ENCODE measurements around the gene PSMC3IP. TPM values are rescaled to one million over a fixed set of nuclear protein-coding genes. Genes with fewer than 3 reads are reported as not detected.
A peak's percentile ranks its signal among the peaks of the same experiment; 100 is the strongest.
"Not testable (repeated sequence)": the region's sequence is repeated elsewhere in the genome, so short reads cannot be mapped to it uniquely, and the experiment has no call there.

Gene PSMC3IP
- total RNA-seq, 2 experiments from 2014 or later = 38.6 to 42.2 TPM

DNA sequence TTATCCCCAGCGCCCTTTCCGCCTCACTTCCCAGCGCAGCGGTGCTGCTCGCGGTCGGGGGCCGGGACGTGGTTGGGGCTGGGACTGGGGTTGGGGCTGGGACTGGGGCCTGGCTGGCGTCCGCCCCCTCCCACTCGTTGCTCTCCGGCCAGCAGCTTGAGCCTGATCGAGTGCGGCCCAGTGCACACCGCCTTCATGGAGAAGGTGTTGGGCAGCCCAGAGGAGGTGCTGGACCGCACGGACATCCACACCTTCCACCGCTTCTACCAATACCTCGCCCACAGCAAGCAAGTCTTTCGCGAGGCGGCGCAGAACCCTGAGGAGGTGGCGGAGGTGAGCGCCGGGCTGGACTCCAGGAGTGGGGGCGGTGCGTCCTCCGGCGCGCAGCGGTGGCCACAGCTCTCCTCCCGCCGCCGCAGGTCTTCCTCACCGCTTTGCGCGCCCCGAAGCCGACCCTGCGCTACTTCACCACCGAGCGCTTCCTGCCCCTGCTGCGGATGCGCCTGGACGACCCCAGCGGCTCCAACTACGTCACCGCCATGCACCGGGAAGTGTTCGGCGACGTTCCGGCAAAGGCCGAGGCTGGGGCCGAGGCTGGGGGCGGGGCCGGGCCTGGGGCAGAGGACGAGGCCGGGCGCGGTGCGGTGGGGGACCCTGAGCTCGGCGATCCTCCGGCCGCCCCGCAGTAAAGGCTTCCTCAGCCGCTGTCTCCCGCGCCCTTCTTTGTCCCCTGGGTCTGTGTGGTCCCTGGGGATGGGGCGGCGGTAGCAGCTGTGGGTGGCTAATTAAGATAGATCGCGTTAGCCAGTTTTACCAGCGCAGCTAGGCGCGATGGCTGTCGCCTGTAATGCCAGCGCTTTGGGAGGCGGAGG, 23.0 kb downstream of the PSMC3IP start:
- Mint-ChIP-seq H3K4me1 (ENCODE audit: low read depth) (peaks cover 19% of the 10 kb centered on the region), H3K27me3 (ENCODE audit: low read depth) (no peaks in the 10 kb centered on the region), H3K27ac (peak overlapping the region; percentile 91), H3K9me3 (no peaks in the 10 kb centered on the region), H3K36me3 (ENCODE audit: low read depth) (no peaks in the 10 kb centered on the region), H3K4me3 (peak overlapping the region; percentile 92)
- intact Hi-C loops (cut with micrococcal nuclease) = loop anchor here (2.0 kb wide), 1 partner anchor 22 kb away; the partner anchor contains the start of gene PSMC3IP
- DNase-seq = peak; percentile 80
- CTCF ChIA-PET = interaction anchor here (0.6 to 1.1 kb wide), 5 partner anchors 10 to 57 kb away, joined by 3 to 4 read pairs (median 3); no protein-coding TSS in a partner anchor

DNA sequence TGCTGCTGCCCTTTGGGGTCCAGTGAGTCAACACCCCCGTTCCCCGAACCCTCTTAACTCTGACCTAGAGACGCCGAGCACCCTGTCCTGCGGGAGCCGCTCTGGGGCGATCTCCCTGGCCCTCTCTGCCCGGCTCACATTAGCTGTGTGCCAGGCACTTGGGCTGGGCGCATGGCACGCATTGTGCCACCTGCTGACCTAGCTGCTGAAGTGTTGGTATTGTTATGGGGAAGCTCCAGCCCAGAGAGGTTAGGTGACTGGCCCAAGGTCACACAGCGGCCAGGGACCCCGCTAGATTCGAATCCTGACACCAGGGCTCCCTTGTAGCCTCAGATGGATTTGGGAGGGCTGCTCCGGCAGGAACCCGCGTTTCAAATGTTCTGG, 23.7 kb downstream of the PSMC3IP start:
- Mint-ChIP-seq H3K9me3 (no peaks in the 10 kb centered on the region), H3K4me3 (peak overlapping the region; percentile 92), H3K27me3 (ENCODE audit: low read depth) (no peaks in the 10 kb centered on the region), H3K36me3 (ENCODE audit: low read depth) (no peaks in the 10 kb centered on the region), H3K4me1 (ENCODE audit: low read depth) (peaks cover 25% of the 10 kb centered on the region), H3K27ac (peak overlapping the region; percentile 91)
- intact Hi-C loops (cut with micrococcal nuclease) = loop anchor here (2.0 kb wide), 1 partner anchor 23 kb away; the partner anchor contains the start of gene PSMC3IP
- DNase-seq = peak; percentile 45
- CTCF ChIA-PET = interaction anchor here (0.6 to 1.1 kb wide), 4 partner anchors 10 to 24 kb away, joined by 3 to 4 read pairs (median 3); no protein-coding TSS in a partner anchor

DNA sequence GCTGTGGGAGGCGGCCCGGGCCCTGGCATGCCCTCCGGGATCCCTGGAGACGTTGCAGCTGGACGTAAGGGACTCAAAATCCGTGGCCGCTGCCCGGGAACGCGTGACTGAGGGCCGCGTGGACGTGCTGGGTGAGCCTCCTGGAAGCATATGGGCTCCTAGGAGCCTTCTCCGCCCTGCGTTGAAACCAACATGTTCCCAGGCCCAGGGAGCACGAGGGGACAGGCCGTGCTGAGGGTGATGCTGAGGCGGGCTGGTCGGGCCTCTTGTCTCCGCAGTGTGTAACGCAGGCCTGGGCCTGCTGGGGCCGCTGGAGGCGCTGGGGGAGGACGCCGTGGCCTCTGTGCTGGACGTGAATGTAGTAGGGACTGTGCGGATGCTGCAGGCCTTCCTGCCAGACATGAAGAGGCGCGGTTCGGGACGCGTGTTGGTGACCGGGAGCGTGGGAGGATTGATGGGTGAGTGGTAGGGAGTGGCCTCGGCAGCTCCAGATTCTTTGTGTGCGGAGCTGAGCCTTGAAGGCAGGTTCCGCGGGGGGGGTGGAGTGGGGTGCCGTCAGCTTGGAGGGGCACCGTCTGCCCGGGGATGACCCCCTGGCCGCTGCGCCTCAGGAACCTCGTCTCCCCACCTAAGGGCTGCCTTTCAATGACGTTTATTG, 24.2 kb downstream of the PSMC3IP start:
- Mint-ChIP-seq H3K9me3 (no peaks in the 10 kb centered on the region), H3K4me1 (ENCODE audit: low read depth) (peaks cover 28% of the 10 kb centered on the region), H3K27me3 (ENCODE audit: low read depth) (no peaks in the 10 kb centered on the region), H3K27ac (no peak overlapping the region), H3K4me3 (peak overlapping the region; percentile 92), H3K36me3 (ENCODE audit: low read depth) (no peaks in the 10 kb centered on the region)
- no peak for DNase-seq
- CTCF ChIA-PET = interaction anchor here (1.1 kb wide), 1 partner anchor 12 kb away, joined by 3 read pairs; no protein-coding TSS in a partner anchor
- intact Hi-C loops (cut with micrococcal nuclease) = no loop called here

DNA sequence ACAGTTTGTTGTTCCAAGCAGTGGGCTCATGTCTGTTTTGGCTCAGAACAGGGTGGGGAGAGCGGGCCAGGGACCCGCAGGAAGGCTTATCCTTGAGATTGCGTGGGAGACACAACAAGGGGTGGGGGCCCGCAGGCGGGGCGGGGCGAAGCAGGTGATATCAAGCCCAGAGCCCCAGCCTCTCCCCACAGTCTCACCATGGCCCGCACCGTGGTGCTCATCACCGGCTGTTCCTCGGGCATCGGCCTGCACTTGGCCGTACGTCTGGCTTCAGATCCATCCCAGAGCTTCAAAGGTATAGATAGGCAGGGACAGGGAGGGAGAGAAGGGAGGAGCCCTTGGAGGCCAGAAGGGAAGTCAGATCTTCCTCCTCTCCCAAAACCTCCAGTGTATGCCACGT, 24.8 kb downstream of the PSMC3IP start, which contains the start of gene HSD17B1:
Gene HSD17B1, plus strand, starts transcription at position 188 of the 400 bp plus-strand sequence. Its CDS starts 11 bp downstream, at position 199.
- H3K27me3 Mint-ChIP-seq (ENCODE audit: low read depth); H3K36me3 Mint-ChIP-seq (ENCODE audit: low read depth); H3K9me3 Mint-ChIP-seq; intact Hi-C loops (cut with micrococcal nuclease); DNase-seq: not testable (repeated sequence)
- CTCF ChIA-PET = interaction anchor here (1.2 kb wide), 1 partner anchor 11 kb away, joined by 4 read pairs; no protein-coding TSS in a partner anchor
- peak within 1 kb of the TSS; percentile 92 for H3K4me3 Mint-ChIP-seq
- H3K27ac Mint-ChIP-seq = peak within 1 kb of the TSS; percentile 91
- peaks cover 28% of the 10 kb centered on the region for H3K4me1 Mint-ChIP-seq (ENCODE audit: low read depth)

DNA sequence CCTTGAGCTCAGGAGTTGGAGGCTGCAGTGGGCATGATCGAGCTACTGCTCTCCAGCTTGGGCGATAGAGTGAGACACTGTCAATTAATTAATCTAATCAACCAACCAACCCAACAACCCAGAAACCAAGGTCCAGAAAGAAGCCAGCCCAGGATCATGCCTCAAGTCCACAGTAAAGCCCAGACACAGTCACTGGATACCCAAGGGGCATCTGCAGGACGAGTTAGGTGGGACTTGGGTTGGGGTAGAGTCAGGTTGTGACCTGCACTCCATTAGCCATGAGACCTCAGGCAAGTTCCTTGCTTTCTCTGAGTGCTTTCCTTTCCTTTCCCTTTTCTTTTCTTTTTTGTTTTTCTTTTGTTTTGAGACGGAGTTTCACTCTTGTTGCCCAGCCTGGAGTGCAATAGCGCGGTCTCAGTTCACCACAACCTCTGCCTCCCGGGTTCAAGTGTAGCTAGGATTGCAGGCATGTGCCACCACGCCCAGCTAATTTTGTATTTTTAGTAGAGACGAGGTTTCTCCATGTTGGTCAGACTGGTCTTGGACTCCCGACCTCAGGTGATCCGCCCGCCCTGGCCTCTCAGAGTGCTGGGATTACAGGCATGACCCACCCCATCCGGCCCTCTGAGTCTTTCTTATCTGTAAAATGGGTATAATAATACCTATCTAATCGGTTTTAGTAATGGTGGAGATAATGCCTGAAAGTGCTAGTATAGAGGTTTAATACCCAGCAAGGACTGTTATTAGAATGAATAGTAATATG, 28.4 kb downstream of the PSMC3IP start:
- no peaks in the 10 kb centered on the region for H3K27me3 Mint-ChIP-seq (ENCODE audit: low read depth)
- CTCF ChIA-PET = interaction anchor here (0.6 to 1.5 kb wide), 6 partner anchors 11 to 215 kb away, joined by 3 to 10 read pairs (median 5); partner anchors contain the start of gene PSMC3IP
- no peak overlapping the region for H3K4me3 Mint-ChIP-seq
- peaks cover 21% of the 10 kb centered on the region for H3K4me1 Mint-ChIP-seq (ENCODE audit: low read depth)
- no peak for DNase-seq
- no peaks in the 10 kb centered on the region for H3K36me3 Mint-ChIP-seq (ENCODE audit: low read depth)
- no peaks in the 10 kb centered on the region for H3K9me3 Mint-ChIP-seq
- no peak overlapping the region for H3K27ac Mint-ChIP-seq
- intact Hi-C loops (cut with micrococcal nuclease) = loop anchor here (1.0 kb wide), 1 partner anchor 214 kb away; no protein-coding TSS in a partner anchor

DNA sequence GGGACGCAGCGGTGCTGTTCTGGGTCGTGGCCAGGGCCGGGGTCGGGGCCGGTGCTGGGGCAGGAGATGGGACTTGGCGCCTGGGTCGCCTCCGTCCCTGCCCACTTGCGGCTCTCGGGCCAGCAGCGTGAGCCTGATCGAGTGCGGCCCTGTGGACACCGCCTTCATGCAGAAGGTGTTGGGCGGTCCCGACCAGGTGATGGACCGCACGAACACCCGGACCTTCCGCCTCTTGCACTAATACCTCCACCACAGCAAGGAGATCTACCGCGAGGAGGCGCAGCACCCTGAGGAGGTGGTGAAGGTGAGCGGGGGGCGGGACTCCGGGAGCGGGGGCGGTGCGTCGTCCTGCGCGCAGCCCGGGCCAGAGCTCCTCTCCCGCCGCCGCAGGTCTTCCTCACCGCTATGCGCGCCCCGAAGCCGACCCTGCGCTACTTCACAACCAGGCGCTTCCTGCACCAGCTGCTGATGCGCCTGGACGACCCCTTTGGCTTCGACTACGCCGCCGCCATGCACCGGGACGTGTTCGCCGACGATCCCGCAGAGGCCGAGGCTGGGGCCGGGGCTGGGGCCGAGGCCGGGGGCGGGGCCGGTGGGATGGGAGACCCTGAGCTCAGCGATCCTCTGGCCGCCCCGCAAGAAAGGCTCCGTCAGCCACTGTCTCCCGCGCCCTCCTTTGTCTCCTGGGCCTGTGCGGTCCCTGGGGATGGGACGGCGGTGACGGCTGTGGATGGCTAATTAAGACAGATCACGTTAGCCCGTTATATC, 29.3 kb downstream of the PSMC3IP start:
- DNase-seq = peak; percentile 89
- Mint-ChIP-seq H3K4me3 (peak overlapping the region; percentile 21), H3K27me3 (ENCODE audit: low read depth) (no peaks in the 10 kb centered on the region), H3K27ac (no peak overlapping the region), H3K4me1 (ENCODE audit: low read depth) (peaks cover 13% of the 10 kb centered on the region), H3K36me3 (ENCODE audit: low read depth) (no peaks in the 10 kb centered on the region), H3K9me3 (no peaks in the 10 kb centered on the region)
- intact Hi-C loops (cut with micrococcal nuclease) = loop anchor here (1.0 kb wide), 1 partner anchor 215 kb away; no protein-coding TSS in a partner anchor
- CTCF ChIA-PET = interaction anchor here (0.6 to 1.5 kb wide), 7 partner anchors 11 to 216 kb away, joined by 3 to 10 read pairs (median 5); partner anchors contain the start of genes NAGLU and PSMC3IP

DNA sequence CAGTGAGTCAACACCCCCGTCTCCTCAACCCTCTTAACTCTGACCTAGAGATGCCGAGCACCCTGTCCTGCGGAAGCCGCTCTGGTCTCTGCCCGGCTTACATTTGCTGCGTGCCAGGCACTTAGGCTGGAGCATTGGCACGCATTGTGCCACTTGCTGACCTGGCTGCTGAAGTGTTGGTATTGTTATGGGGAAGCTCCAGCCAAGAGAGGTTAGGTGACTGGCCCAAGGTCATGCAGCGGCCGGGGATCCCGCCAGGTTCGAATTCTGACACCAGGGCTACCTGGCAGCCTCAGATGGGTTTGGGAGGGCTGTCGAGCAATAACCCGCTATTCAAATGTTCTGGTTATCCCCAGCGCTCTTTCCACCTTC, 29.8 kb downstream of the PSMC3IP start:
- CTCF ChIA-PET = interaction anchor here (1.0 to 1.5 kb wide), 3 partner anchors 12 to 31 kb away, joined by 3 to 10 read pairs (median 5); partner anchors contain the start of genes NAGLU and PSMC3IP
- no peak for DNase-seq
- Mint-ChIP-seq H3K27me3 (ENCODE audit: low read depth) (no peaks in the 10 kb centered on the region), H3K4me1 (ENCODE audit: low read depth) (peaks cover 9% of the 10 kb centered on the region), H3K27ac (no peak overlapping the region), H3K9me3 (no peaks in the 10 kb centered on the region), H3K4me3 (no peak overlapping the region), H3K36me3 (ENCODE audit: low read depth) (peaks cover 2% of the 10 kb centered on the region)
- intact Hi-C loops (cut with micrococcal nuclease) = loop anchor here (1.0 kb wide), 1 partner anchor 216 kb away; no protein-coding TSS in a partner anchor

DNA sequence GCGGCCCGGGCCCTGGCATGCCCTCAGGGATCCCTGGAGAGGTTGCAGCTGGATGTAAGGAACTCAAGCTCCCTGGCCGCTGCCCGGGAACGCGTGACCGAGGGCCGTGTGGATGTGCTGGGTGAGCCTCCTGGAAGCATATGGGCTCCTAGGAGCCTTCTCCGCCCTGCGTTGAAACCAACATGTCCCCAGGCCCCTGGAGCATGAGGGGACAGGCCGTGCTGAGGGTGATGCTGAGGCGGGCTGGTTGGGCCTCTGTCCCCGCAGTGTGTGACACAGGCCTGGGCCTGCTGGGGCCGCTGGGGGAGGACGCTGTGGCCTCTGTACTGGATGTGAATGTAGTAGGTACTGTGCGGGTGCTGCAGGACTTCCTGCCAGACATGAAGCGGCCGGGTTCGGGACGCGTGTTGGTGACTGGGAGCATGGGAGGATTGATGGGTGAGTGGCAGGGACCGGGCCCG, 30.5 kb downstream of the PSMC3IP start:
- DNase-seq = no peak
- Mint-ChIP-seq H3K4me3 (no peak overlapping the region), H3K27me3 (ENCODE audit: low read depth) (no peaks in the 10 kb centered on the region), H3K4me1 (ENCODE audit: low read depth) (peaks cover 9% of the 10 kb centered on the region), H3K36me3 (ENCODE audit: low read depth) (peaks cover 2% of the 10 kb centered on the region), H3K9me3 (no peaks in the 10 kb centered on the region), H3K27ac (no peak overlapping the region)
- intact Hi-C loops (cut with micrococcal nuclease) = no loop called here
- CTCF ChIA-PET = no interaction called here

DNA sequence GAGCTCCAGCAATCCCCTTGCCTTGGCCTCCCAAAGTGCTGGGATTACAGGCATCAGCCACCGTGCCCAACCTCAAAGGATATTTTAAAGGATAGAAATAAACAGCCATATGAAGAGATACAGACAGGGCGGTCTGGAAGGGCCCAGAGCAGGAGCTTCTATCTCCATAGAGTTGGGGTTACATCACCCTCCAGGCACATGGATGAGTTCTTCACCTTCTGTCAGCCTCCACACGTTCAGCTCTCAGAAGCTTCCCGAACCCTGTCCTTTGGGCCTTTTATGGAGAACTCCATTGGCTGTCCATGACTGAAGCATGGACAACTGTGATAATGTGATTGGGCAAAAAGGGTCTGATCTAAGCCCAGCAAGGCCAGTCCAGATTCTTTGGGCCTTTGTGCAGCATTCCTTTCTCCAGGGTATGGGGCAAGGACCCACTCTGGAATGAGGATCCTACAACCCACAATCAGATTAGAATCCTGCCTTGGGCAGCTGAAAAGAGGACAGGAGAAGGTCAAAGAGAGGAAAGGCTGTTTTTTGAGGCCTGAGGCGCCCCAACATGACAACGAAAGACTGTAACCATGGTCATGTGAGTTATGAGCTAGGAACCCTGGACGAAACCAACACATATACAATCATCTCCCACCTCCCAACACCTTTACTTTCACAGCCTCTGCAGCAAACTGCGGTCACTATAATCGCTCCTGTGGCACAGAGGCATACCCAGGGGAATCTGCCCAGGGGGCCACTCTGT, 31.6 kb downstream of the PSMC3IP start:
- CTCF ChIA-PET = interaction anchor here (0.6 to 0.8 kb wide), 2 partner anchors 19 to 22 kb away, joined by 3 to 4 read pairs; no protein-coding TSS in a partner anchor
- intact Hi-C loops (cut with micrococcal nuclease); H3K9me3 Mint-ChIP-seq; H3K36me3 Mint-ChIP-seq (ENCODE audit: low read depth); H3K27me3 Mint-ChIP-seq (ENCODE audit: low read depth); H3K27ac Mint-ChIP-seq; DNase-seq; H3K4me3 Mint-ChIP-seq: not testable (repeated sequence)
- peaks cover 17% of the 10 kb centered on the region for H3K4me1 Mint-ChIP-seq (ENCODE audit: low read depth)

DNA sequence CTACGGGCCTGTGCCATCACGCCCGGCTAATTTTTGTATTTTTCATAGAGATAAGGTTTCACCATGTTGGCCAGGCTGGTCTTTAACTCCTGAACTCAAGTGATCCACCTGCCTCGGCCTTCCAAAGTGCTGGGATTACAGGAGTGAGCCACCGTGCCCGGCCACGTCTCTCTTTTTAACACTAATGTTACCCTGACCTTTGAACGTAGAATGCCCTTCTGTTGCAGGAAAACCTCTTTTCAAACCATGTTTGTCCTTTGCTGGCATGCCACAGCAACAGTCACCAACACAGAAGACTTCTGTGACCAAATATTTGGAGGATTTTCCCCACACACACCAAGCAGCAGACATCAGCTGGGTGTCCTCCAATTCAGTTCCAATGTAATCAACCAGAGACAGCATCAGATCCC, 32.6 kb downstream of the PSMC3IP start:
- Mint-ChIP-seq H3K4me1 (ENCODE audit: low read depth) (peaks cover 25% of the 10 kb centered on the region), H3K4me3 (no peak overlapping the region), H3K36me3 (ENCODE audit: low read depth) (peaks cover 6% of the 10 kb centered on the region), H3K27ac (no peak overlapping the region), H3K9me3 (no peaks in the 10 kb centered on the region), H3K27me3 (ENCODE audit: low read depth) (no peaks in the 10 kb centered on the region)
- no peak for DNase-seq
- intact Hi-C loops (cut with micrococcal nuclease) = no loop called here
- CTCF ChIA-PET = no interaction called here
